ENCODE results near the gene H3-3A. TPM values are rescaled to one million over a fixed set of nuclear protein-coding genes. Genes with fewer than 3 reads are reported as not detected.

The H3-3A gene
- total RNA-seq, 4 donors from 2014 or later, result 319 to 384 (median 350) TPM

- H3K27me3 ChIP-seq, result no peaks in the 10 kb centered on the region
- H3K9me3 ChIP-seq, result no peaks in the 10 kb centered on the region
- intact Hi-C loops (cut with DNase I), result no loop called here
- 60% methylated on average over 3 of the region's 3 CpGs for WGBS
- no peak for DNase-seq (ENCODE audit: extremely low spot score)
- no peak for TF ChIP-seq CTCF (IDR thresholded peaks at IDR 0.05)
- TF ChIP-seq EP300 (IDR thresholded peaks at IDR 0.05), result no peak
- no peak for TF ChIP-seq POLR2AphosphoS5 (IDR thresholded peaks at IDR 0.05)
- TF ChIP-seq POLR2A (IDR thresholded peaks at IDR 0.05; ENCODE audit: low read depth), result no peak
- no peaks in the 10 kb centered on the region for H3K4me1 ChIP-seq
- H3K36me3 ChIP-seq, result no peaks in the 10 kb centered on the region
- H3K27ac ChIP-seq (replicated peaks in 1 of 4), result no peak overlapping the region
- no peak overlapping the region for H3K4me3 ChIP-seq
Observed at GRCh38 chr1:226092965-226093364, 30.4 kb downstream of the H3-3A start.

GRCh38 chr1:226093621-226094020, 31.1 kb downstream of the H3-3A start:
- 89% methylated on average over 2 of the region's 2 CpGs for WGBS
- DNase-seq (ENCODE audit: extremely low spot score), result no peak

GRCh38 chr1:226094451-226094850, 31.9 kb downstream of the H3-3A start:
- Histone ChIP-seq H3K9me3 (no peaks in the 10 kb centered on the region), H3K4me1 (no peaks in the 10 kb centered on the region), H3K27ac (replicated peaks in 1 of 4) (no peak overlapping the region), H3K36me3 (no peaks in the 10 kb centered on the region), H3K4me3 (no peak overlapping the region), H3K27me3 (no peaks in the 10 kb centered on the region)
- no peak for TF ChIP-seq EP300 (IDR thresholded peaks at IDR 0.05)
- TF ChIP-seq CTCF (IDR thresholded peaks at IDR 0.05), result no peak
- TF ChIP-seq POLR2AphosphoS5 (IDR thresholded peaks at IDR 0.05), result no peak
- TF ChIP-seq POLR2A (IDR thresholded peaks at IDR 0.05; ENCODE audit: low read depth), result no peak
- DNase-seq (ENCODE audit: extremely low spot score), result no peak
- intact Hi-C loops (cut with DNase I), result no loop called here
- 13% methylated on average over 1 of the region's 1 CpG for WGBS

More at GRCh38 chr1:226093621-226094020, 31.1 kb downstream of the H3-3A start:
- Histone ChIP-seq H3K27me3 (no peaks in the 10 kb centered on the region), H3K4me1 (no peaks in the 10 kb centered on the region), H3K4me3 (no peak overlapping the region), H3K27ac (replicated peaks in 1 of 4) (no peak overlapping the region), H3K9me3 (no peaks in the 10 kb centered on the region), H3K36me3 (no peaks in the 10 kb centered on the region)
- intact Hi-C loops (cut with DNase I), result no loop called here
- TF ChIP-seq CTCF (IDR thresholded peaks at IDR 0.05) (no peak), POLR2A (IDR thresholded peaks at IDR 0.05; ENCODE audit: low read depth) (no peak), EP300 (IDR thresholded peaks at IDR 0.05) (no peak), POLR2AphosphoS5 (IDR thresholded peaks at IDR 0.05) (no peak)

- WGBS, result 90% methylated on average over 2 of the region's 2 CpGs
- TF ChIP-seq EP300 (IDR thresholded peaks at IDR 0.05), result no peak
- TF ChIP-seq POLR2AphosphoS5 (IDR thresholded peaks at IDR 0.05), result no peak
- TF ChIP-seq POLR2A (IDR thresholded peaks at IDR 0.05; ENCODE audit: low read depth), result no peak
- TF ChIP-seq CTCF (IDR thresholded peaks at IDR 0.05), result no peak
- Histone ChIP-seq H3K27me3 (no peaks in the 10 kb centered on the region), H3K4me1 (peaks cover 5% of the 10 kb centered on the region in 4 donors), H3K36me3 (no peaks in the 10 kb centered on the region), H3K4me3 (no peak overlapping the region), H3K9me3 (no peaks in the 10 kb centered on the region), H3K27ac (replicated peaks in 1 of 4) (no peak overlapping the region)
- intact Hi-C loops (cut with DNase I), result no loop called here
- DNase-seq (ENCODE audit: extremely low spot score), result no peak
Observed at GRCh38 chr1:226095286-226095685, 32.8 kb downstream of the H3-3A start.

Measured in esophagus muscularis mucosa (tissue), 4 donors.